ENCODE data around the gene MRM3.
"Not testable (repeated sequence)": the region's sequence is repeated elsewhere in the genome, so short reads cannot be mapped to it uniquely, and the experiment has no call there.

The MRM3 gene, protein sequence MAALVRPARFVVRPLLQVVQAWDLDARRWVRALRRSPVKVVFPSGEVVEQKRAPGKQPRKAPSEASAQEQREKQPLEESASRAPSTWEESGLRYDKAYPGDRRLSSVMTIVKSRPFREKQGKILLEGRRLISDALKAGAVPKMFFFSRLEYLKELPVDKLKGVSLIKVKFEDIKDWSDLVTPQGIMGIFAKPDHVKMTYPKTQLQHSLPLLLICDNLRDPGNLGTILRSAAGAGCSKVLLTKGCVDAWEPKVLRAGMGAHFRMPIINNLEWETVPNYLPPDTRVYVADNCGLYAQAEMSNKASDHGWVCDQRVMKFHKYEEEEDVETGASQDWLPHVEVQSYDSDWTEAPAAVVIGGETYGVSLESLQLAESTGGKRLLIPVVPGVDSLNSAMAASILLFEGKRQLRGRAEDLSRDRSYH

GRCh38 chr17:781805-782731, at the start of gene MRM3, which contains the start of gene GLOD4:
MRM3 (plus strand) TSS chr17:782353; CDS start chr17:782379, 26 bp downstream.
GLOD4 (minus strand) TSS chr17:782280; CDS start chr17:782255, 25 bp downstream.
- FAIRE-seq = peak; percentile 31

DNA sequence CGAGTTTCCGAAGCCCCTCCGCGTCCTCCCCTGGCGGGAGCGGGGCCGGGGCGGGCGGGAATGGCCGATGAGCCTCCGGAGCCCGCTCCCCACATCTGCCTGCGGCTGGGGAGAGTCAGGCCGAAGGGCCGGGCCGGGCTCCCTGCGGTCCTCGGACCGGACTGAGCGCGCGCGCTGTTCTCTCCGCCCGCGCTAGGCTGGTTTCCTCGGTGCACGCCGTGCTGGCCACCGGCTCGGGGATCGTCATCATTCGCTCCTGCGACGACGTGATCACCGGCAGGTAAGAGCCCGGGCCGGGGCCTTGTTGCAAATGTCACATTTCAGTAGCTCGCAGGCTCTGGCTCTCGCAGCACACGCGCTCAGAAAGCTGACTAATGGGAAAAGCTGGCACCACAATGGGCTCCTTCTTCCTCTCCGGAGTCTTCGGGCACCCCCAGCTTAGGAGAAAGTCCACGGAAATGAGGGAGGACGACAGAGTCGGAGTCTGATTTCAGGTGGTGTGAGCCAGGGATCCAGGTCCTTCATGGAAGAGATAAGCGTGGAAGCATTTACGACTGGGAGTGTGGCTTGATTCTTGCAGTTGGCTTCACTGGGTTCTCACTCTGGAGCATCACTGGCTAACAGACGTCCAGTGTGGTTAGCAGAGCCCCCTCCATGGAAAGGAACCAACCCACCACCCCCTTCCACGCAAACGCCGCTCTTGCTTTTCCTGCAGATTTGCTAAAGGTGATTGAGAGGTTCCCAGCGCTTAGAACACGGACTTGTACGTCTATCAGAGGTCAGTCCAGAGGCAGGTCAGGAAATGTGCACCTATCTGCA, 49.0 kb upstream of the MRM3 start:
- no peak for FAIRE-seq

DNA sequence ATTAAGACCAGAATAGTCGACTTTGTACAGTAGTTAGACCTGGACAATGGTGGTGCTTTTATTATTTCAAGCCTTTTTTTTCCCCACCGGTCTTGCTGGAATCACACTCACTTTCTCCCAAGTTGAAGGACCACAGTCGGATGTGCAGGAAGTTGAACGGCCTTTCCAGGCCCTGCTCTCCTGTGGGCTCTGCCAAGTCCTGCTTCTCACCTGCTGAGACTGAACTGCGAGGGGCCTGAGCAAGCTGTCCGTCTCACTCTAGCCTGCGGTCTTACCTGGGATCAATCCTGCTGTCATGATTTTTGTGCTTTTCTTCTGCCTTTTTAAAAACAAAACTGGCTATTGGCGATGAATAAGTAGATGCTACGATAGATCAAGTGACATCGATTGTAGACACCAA, 48.4 kb upstream of the MRM3 start:
- FAIRE-seq = no peak

DNA sequence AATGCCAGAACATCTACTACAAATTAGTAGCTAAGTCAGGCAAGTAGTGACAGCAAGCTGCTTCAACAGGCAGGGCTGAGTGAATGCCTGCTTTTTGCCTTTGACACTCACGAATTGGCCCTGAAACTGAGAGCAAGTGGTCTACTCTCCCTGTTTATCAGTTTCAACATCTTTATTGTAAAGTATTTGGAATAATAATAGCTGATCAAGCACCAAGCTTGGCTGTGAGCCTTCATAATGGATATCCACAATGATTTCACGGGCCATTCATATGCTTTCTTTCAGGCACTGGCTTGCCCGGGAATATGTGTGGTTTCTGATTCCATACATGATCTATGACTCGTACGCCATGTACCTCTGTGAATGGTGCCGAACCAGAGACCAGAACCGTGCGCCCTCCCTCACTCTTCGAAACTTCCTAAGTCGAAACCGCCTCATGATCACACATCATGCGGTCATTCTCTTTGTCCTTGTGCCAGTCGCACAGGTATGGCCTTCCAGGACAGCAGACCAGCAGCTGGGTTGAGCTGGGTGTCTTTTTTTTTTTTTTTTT, 44.5 kb upstream of the MRM3 start:
- FAIRE-seq = no peak

- FAIRE-seq = no peak
These were observed 41.7 kb upstream of the MRM3 start for GRCh38 chr17:740240-741017.

GRCh38 chr17:742147-742793, 39.9 kb upstream of the MRM3 start:
- FAIRE-seq = no peak

- FAIRE-seq = no peak
These were observed 39.0 kb upstream of the MRM3 start for GRCh38 chr17:743139-743538.

- FAIRE-seq = no peak
These were observed 37.2 kb upstream of the MRM3 start for GRCh38 chr17:744937-745336.

GRCh38 chr17:745406-745805, 36.7 kb upstream of the MRM3 start:
- no peak for FAIRE-seq

- FAIRE-seq = no peak
These were observed 36.0 kb upstream of the MRM3 start for GRCh38 chr17:746181-746580.

GRCh38 chr17:746783-747629, 35.1 kb upstream of the MRM3 start:
- no peak for FAIRE-seq

DNA sequence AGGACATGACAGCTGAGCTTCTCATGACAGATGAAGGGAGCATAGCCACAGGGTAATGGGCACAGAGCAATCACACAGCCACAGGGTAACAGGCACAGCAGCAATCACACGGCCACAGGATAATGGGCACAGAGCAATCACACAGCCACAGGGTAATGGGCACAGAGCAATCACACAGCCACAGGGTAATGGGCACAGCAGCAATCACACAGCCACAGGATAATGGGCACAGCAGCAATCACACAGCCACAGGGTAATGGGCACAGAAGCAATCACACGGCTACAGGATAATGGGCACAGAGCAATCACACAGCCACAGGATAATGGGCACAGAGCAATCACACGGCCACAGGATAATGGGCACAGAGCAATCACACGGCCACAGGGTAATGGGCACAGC, 33.5 kb upstream of the MRM3 start:
- FAIRE-seq = not testable (repeated sequence)

DNA sequence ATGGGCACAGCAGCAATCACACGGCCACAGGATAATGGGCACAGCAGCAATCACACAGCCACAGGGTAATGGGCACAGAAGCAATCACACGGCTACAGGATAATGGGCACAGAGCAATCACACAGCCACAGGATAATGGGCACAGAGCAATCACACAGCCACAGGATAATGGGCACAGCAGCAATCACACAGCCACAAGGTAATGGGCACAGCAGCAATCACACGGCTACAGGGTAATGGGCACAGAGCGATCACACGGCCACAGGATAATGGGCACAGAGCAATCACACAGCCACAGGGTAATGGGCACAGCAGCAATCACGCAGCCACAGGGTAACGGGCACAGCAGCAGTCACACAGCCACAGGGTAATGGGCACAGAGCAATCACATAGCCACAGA, 32.8 kb upstream of the MRM3 start:
- FAIRE-seq = not testable (repeated sequence)

GRCh38 chr17:750431-751037, 31.6 kb upstream of the MRM3 start:
- FAIRE-seq = no peak

DNA sequence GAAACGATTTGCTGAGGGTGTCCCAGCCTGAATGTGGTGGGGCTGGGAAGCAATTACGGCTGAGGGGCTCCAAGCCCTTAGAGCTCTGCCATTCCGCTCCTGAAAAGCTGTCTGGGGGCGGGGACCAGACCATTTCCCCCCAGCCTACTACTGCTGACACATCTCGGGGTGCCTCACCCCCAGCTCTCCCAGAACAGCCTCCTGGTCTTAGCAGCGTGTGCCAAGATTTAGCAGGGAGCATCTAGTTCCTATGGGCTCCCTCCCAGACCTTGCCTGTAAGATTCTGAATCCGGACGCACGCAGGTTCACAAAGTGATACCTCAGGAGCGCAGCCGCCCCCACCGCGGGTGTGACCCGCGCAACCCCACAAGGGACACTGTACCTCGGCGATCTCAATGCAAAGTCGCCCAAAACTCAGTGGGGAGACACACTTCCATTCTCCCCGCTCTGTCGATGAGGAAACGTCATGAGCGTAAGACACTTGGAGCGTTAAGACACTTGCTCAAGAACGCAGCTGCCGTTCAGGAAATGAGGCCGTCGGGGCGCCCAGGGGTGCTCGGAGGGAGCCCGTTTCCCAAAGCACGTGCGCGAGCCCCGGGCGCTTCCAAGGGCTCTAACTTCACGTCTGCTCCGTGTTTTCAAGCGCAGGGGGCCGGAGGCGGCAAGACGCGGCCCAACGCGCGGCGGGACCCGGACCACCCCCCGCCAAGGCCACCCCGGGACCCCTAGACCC, 30.7 kb upstream of the MRM3 start:
- FAIRE-seq = no peak

DNA sequence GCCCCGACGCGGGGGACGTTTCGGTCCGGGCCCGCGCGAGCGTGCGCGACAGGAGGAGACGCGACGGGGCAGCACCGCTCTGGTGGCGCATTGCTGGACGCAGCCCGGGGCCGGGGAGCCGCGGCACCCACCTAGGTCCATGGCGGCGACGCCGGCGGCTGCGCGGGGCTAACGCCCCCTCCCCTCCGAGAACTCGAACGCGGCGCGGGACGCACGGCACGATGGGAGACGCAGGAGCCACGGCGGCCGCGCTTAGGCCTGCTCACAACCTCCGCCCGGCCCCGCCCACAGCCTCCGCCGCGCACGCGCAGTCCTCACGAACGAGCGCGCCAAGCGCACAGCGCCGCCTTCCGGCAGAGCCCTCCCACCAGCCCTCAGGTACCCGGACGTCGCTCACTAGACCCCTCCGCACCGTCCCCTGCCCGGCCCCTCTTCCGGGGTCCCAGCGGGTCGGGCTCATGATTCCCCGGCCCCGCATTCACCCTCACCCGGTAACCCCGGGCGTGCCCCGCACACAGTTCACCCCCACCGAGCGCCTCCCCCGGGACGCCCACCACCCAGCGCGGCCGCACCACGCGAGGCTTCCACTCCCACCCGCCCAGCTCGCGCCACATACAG, 30.0 kb upstream of the MRM3 start, which contains the start of gene GEMIN4:
TSS of gene GEMIN4 (minus strand) at position 263 of the 618 bp plus-strand sequence. CDS start at position 141, 122 bp downstream.
- FAIRE-seq = no peak

GRCh38 chr17:752620-753219, 29.4 kb upstream of the MRM3 start:
- no peak for FAIRE-seq

DNA sequence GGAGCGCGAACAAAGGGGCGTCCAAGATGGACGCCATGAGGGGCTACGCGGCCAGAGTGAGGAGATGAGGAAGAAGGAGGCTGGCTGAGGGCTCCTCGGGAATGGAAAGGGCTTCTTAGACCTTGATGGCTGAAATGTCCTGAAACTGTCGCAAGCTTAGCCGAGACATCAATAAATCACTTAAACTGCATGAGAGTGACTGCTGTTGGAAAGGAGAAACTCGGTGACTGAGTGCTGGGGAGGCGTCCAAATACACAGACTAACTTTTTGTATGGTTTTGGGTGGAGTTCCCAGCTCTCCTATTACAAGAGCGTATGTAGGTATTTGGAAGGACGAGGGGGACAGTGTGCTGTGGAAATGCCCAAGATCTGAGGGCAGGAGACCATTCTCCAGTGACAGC, 28.7 kb upstream of the MRM3 start:
- FAIRE-seq = no peak
